HG02852 (cell line): ENCODE measurements around the gene TAGLN2.
"Not testable (repeated sequence)": the region's sequence is repeated elsewhere in the genome, so short reads cannot be mapped to it uniquely, and the experiment has no call there.

Experiments
- ATAC-seq: cut with Tn5 transposase; IDR thresholded peaks from one replicate; pipeline ENCODE4 v1.9.1; 2021; ENCODE audit warnings: mild to moderate bottlenecking, moderate library complexity; ENCODE audit not compliant: unreplicated experiment

The TAGLN2 gene

DNA sequence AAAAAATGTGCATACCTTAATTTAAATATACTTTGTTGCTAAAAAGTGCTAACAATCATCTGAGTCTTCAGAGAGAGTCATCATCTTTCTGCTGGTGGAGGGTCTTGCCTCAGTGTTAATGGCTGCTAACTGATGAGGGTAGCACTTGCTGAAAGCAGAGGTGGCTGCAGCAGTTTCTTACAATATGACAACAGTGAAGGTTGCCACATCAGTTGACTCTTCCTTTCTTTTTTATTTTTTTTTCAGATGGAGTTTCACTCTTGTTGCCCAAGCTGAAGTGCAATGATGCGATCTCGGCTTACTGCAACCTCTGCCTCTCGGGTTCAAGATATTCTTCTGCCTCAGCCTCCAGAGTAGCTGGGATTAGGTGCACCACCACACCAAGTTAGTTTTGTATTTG lies 22.8 kb downstream of the TAGLN2 start:
- ATAC-seq = no peak

DNA sequence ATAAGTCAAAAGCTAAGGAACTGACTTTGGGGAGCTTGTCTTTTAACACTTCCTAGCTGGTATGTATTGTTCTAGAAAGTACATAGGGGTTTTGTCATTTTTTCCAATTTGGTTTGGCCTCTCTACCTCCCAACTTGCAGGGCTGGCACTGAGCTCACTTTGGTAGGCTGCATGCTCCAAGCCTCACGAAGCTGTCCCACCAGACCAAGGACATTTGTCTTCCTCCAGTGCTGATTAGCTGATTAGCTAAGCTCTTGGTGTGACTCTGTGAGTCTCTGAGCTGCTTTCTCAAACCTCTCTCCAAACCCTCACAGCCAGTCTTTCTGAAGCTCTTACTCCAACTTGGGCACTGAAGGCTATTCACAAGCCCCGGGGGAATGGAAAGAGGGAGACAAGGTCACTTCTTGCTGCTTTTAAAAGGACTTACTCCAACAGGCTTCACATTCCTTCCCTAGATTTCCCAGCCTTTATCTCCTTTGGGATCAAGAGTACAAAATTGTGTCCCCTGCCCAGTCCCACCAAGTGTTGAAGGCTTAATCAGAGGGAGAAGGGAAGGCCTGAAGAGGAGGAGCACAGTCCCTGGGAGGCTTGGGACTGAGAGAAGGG lies 24.4 kb downstream of the TAGLN2 start:
- no peak for ATAC-seq

DNA sequence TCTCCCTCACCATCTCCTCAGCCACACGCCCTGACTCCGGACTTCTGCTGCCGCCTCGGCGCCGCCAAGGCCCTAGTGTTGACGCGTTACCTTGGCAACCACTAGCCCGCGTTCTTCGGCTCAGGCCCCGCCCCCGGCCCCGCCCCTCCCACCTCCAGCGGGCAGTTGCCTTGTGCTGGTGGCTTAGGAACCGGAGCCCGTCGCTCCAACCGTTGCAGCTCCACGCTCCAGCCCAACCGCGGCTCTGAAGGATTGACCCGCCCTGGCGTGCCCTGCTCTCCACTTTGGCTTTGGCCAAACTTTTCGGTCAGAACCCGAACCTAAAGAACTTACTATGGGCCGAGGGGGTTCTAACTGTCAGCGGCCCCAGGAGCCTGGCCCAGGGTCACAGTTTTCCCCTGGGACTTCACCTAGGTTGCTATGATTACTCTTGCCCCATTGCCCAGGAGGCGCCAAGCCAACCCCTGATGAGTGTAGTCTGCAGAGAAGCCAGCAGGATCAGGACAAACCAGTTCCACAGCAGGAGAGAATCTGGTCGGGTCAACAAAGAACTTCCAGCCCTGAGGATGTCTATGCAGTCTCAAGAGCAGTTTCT lies 25.1 kb downstream of the TAGLN2 start, which contains the start of gene CFAP45:
Gene CFAP45 (minus strand): TSS at position 80 of the 595 bp plus-strand sequence. CDS start 67 bp downstream, at position 13.
- ATAC-seq = no peak

GRCh38 chr1:159899634-159900033 lies 25.7 kb downstream of the TAGLN2 start:
- not testable (repeated sequence) for ATAC-seq

DNA sequence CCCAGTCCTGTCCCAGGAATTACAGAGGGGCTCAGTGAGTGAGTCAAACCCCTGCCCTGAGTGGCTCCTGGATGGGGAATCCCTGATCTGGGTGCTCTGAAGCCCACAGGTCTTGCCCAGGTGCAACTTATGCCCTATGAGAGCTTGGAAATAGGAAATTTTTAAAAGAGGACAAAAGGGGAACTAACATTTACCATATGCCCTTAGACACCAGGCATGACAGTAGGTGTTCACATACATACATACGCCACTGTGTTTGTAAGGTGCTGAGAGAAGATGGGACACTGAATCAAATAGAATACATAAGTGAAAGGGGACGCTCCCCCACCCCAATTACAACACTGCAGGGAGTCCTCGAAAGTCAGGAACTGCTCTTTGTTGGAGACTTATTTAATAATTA lies 26.8 kb downstream of the TAGLN2 start:
- no peak for ATAC-seq

GRCh38 chr1:159897962-159898361 lies 27.3 kb downstream of the TAGLN2 start:
- ATAC-seq = no peak

GRCh38 chr1:159896546-159896930 lies 28.8 kb downstream of the TAGLN2 start:
- no peak for ATAC-seq

GRCh38 chr1:159895836-159896545 lies 29.3 kb downstream of the TAGLN2 start:
- no peak for ATAC-seq

DNA sequence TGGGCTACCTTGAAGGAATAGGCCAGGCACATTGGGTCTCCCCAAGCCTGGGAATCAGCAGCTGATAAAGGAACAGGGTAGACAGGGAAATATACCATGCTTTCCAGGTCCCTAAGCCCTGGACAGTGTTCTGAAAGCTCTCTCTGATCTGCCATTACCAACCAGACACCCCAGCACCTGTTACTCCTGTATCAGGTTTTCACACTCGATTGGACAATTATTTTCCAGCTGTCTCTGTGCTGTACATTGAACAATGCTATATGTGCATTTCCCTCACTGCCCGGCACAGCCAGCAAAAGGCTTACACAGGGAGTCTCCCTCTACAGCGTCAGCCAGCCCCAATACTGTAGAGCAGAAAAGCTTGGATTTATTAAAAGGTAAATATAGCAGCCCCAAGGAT lies 30.0 kb downstream of the TAGLN2 start:
- ATAC-seq = no peak

DNA sequence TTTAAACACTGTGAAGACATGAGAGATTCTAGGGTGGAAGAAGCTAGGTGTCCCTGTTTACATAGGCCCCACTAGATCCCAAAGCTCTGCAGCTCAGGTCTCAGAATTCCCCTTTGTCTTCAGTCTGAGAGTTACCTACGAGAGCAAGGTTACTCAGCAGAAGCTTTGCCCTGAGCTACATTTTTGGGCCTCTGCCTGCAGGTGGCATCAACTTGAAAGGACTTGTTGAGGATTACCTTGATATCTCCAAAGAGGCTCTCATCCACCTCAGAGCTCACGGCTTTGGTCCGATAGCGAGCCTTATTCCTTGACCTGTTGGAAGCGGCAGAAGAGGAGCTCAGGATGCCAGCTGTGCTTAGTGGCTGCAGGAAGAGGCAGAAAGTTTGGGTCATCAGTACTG lies 32.4 kb downstream of the TAGLN2 start:
- ATAC-seq = no peak

DNA sequence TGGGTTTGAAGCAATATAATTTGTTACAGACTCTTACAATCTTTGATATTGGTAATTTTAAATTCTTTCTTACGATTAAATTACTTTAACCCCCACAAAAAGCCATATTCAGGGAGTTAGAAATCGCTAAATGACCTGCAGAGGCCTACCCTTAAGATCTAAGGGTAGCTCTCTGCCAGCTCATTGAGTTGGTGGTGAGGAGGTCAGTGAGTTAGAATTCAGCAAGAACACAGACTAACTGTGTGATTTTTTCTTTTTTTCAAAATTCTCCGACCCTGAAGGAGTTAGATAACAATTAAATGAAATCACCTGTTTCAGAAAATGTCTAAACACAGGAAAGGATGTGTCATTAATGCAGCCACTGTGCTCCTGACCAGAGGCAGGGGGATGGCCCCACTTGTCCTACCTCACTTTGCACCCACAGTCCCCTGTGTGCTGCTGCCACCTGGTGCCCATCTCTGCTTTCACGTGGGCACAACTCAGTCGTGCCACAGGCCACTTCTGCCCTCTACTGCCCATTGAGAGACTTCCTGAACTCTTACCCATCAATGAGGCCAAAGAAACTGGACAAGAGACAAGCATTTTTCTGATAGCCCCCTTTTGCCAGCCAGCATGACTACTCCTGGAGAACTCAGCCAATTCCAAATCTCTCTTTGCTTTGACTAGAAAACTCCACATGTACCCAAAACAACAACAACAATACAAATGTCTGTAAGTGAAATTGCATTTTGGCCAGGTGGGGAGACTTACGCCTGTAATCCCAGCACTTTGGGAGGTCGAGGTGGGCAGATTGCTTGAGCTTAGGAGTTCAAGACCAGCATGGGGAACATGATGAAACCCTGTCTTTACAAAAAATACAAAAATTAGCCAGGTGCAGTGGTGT lies 33.8 kb downstream of the TAGLN2 start:
- ATAC-seq = no peak

DNA sequence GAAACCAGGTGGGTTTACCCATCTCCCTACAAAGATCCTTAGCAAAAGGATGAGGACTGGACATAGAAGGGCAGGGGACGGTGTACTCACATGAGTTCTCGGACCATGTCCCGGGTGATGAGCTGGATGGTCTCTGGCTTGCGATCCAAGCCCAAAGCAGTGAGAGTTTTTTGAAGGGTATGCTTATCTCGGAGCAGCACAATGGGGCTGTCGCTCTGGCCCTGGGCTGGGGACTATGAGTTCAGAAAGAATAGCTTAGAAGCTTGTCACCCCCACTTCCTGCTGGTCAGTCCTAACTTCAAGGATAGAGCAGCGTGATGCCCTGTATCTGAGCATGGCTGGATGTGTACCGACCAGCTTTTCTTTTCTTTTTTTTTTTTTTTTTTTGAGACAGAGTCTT lies 34.9 kb downstream of the TAGLN2 start:
- ATAC-seq = no peak

DNA sequence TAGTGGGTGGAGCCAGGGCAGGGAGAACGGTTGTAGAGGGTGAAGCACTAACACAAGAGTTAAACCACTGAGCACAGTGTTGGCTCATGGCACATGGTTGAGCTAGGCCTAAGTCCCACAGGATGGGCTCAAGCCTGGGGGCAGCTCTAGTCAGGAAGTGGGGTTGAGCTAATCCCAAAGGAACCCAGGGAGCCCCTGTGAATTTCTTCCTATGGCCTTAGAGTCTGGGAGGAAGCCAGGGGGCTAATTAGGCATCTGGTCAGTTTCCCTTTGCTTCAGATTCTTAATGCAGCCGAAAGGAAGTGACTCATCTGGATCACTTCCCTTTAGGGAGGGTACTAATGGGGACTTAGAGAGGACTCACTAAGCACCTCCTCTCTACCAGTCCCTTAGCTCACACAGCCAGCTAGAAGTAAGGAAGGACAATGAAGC lies 35.5 kb downstream of the TAGLN2 start:
- ATAC-seq = peak; percentile 89

DNA sequence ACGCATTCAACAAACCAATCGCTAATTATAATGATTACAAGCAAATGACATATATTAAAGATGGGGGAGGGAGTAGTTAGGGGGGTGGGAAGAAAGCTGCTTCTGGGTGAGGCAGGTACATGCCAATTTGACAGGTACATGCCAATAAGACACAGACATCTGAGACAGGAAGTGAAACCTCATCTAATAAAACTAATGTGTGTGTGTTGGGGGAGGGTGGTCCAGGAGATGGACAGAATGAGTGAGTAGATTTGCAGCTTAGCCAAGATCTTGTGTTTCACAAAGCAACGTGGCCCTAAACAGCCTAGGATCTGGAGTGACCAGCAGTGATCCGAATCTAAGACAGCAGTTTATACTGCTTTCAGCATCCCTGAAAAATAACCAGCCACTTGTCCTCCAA lies 36.1 kb downstream of the TAGLN2 start:
- ATAC-seq = no peak

DNA sequence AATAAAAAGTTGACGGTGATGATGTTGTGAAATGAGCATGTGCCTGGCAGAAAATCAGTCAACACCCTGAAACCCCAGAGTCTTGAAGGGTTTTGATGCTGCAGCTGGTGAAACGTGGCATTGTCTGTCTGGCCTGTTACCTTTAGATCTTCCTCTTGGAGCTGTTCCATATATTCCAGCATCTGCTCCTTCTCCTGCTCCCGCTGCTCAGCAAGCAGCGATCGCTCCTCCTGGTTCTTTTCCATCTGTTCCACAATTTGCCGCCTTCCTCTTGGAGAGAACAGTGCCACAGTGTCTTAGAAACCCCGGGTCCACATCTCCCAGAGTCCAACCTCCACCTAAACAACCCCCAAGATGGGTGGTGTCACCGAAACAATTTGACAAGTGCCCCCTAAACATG lies 41.0 kb downstream of the TAGLN2 start:
- no peak for ATAC-seq

DNA sequence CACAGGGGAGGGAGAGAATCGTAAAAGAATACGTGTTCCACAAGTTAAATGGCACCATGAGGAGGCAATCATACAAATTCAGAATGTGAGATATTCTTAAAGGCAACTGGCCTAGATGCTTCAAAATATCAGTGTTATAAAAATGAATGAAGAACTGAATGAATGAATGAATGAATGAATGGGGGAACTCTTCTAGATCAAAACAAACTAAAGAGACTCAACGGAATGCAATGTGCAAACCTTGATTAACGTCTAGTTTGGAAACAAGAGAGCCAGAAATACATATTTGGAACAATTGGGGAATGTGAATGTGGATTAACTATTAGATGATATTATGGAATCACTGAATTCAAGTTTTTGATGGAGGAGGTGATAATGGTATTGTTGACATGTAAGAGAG lies 42.2 kb downstream of the TAGLN2 start:
- ATAC-seq = no peak

- ATAC-seq = no peak
Observed at GRCh38 chr1:159882527-159882862, 42.8 kb downstream of the TAGLN2 start.

DNA sequence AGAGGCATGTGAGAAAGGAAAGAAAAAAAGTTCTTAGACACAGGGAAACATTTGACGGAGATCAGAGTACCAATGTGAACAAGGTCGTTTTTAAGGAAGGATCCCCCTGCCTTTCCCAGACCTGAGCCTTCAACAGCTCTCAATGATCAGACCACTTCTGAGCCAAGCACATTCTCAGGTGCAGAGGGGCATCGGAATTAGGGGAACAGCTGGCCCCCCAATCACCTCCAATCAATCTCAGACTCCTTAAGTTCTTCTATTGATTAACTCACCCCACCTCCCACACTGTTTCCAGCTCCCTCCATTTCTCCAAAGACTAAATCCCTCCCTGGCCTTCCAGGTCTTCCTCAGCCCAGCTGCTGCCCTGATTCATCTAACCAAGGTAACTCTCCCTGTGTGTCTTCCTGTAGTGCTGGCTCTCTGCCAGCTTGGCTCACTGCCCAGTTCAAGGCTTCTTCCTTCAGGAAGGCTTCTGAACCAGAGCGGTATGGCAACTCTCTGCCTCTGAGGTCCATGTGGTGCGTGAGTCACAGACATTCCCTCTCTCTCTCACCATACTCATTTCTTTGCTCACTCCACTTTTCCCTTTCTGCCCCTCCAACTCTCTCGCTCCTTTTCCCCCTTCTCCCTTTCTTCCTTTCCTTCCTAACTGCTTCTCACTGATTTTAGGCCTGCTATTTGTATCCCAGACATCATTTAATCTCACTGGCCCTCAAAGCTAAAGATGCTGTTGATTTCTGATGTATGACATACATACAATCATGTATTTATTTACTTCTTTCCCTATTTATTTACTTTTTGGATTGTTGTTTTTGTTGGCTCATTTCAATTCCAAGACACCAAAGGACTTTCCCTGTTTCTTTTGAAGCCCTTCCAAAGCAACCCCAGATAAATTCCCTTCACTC lies 43.4 kb downstream of the TAGLN2 start:
- no peak for ATAC-seq

- no peak for ATAC-seq
Observed at GRCh38 chr1:159880430-159880829, 44.9 kb downstream of the TAGLN2 start.

DNA sequence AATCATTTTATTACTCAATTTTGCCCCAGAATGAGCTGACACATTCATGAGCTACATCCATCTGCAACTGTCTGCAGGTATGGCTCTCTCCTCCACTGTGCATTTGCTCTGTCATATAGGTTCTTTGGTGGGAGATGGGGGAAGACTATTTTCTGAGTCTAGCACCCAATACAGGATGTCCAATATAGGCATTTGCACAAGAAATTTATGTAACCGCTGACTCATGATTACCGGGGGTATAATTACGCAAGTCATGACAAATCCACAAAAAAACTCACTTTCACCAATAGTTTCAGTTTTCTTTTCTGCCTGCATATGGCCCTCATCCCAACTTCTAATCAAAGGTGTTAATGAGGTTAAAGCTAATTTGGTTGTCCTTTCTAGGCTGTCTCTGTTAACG lies 45.3 kb downstream of the TAGLN2 start:
- no peak for ATAC-seq
